H1 (cell line): ENCODE data around the gene CCDC137. TPM values are rescaled to one million over a fixed set of nuclear protein-coding genes. Genes with fewer than 3 reads are reported as not detected.

Experiments
- CTCF ChIA-PET: fragments of 300-600 bp; sonication (Branson Sonifier 250); formaldehyde crosslinking; loops from one replicate; lab custom pipeline; 2021; ENCODE audit not compliant: partially characterized antibody; lab: Charles Lee
- POLR2A ChIA-PET: fragments of 300-600 bp; sonication (Branson Sonifier 250); formaldehyde crosslinking; loops from one replicate; lab custom pipeline; 2021; ENCODE audit warnings: inconsistent platforms; ENCODE audit not compliant: partially characterized antibody; lab: Charles Lee
- DNase-seq, 2 experiments: peaks; one replicate each; pipeline versions ENCODE4 v3.0.0 to v3.0.0-alpha.2; 2010 to 2022; ENCODE audit warnings: low spot score in 2 of 2, low read depth in 1 of 2, mixed read lengths in 1 of 2
- FAIRE-seq: peaks from 2 replicates; lab custom pipeline; 2011; peaks lifted over from hg19 to GRCh38; lab: Jason Lieb, UNC
- H2AFZ ChIP-seq: 2 replicates; pipeline ENCODE4 v1.8.1; 2012; ENCODE audit warnings: low read length, inconsistent platforms
- H2AK5ac ChIP-seq: 2 replicates; pipeline ENCODE4 v1.6.1; 2013; ENCODE audit warnings: low read depth, low read length
- H2BK120ac ChIP-seq: replicated peaks from 2 replicates; pipeline ENCODE3; 2013; ENCODE audit warnings: low read depth, low read length, inconsistent platforms
- H2BK12ac ChIP-seq: 2 replicates; pipeline ENCODE4 v1.6.1; 2013; ENCODE audit warnings: low read depth, low read length
- H2BK15ac ChIP-seq: 2 replicates; pipeline ENCODE4 v1.6.1; 2013; ENCODE audit warnings: low read length
- H2BK20ac ChIP-seq: 2 replicates; pipeline ENCODE4 v1.6.1; 2013; ENCODE audit warnings: low read length
- H2BK5ac ChIP-seq: 2 replicates; pipeline ENCODE4 v1.6.1; 2013; ENCODE audit warnings: low read depth, low read length
- H3K14ac ChIP-seq: 2 replicates; pipeline ENCODE4 v1.6.1; 2013; ENCODE audit warnings: inconsistent platforms; ENCODE audit not compliant: insufficient read length
- H3K18ac ChIP-seq: 2 replicates; pipeline ENCODE4 v1.6.1; 2013; ENCODE audit warnings: low read length; ENCODE audit errors: extremely low read depth
- H3K23ac ChIP-seq: 2 replicates; pipeline ENCODE4 v1.6.1; 2013; ENCODE audit warnings: inconsistent platforms; ENCODE audit not compliant: insufficient read length
- H3K23me2 ChIP-seq: 2 replicates; pipeline ENCODE4 v1.6.1; 2013; ENCODE audit warnings: low read depth, low read length
- H3K27ac ChIP-seq: 2 replicates; pipeline ENCODE4 v1.6.1; 2011; ENCODE audit warnings: low read depth, low read length, inconsistent platforms
- H3K27me3 ChIP-seq, 4 experiments: replicated peaks in 1 of 4; 1 replicate in 1 of 4; 2 replicates in 3 of 4; pipeline versions ENCODE4 v1.6.1 to v1.8.1; 2011 to 2013; ENCODE audit warnings: low read length in 3 of 4, mild to moderate bottlenecking in 3 of 4, inconsistent platforms in 2 of 4, mixed read lengths in 2 of 4, moderate library complexity in 1 of 4; ENCODE audit not compliant: control insufficient read depth in 3 of 4, insufficient read depth in 3 of 4; ENCODE audit errors: extremely low read depth in 1 of 4
- H3K36me3 ChIP-seq, 4 experiments: 2 replicates each; pipeline versions ENCODE4 v1.6.1 to v1.8.1; 2011 to 2013; ENCODE audit warnings: mild to moderate bottlenecking in 4 of 4, low read length in 3 of 4, moderate library complexity in 2 of 4, control low read depth in 1 of 4, inconsistent platforms in 1 of 4; ENCODE audit not compliant: insufficient read depth in 4 of 4, control insufficient read depth in 2 of 4
- H3K4ac ChIP-seq: replicated peaks from 2 replicates; pipeline ENCODE3; 2013; ENCODE audit warnings: low read length, low read depth, mixed read lengths, inconsistent platforms; ENCODE audit not compliant: insufficient read length
- H3K4me1 ChIP-seq, 4 experiments: replicated peaks in 1 of 4; 1 replicate in 1 of 4; 2 replicates in 3 of 4; pipeline versions ENCODE4 v1.6.1 to v1.8.1; 2011 to 2013; ENCODE audit warnings: low read length in 3 of 4, inconsistent platforms in 2 of 4, mixed read lengths in 1 of 4; ENCODE audit not compliant: insufficient read depth in 4 of 4, control insufficient read depth in 3 of 4
- H3K4me2 ChIP-seq, 2 experiments: 2 replicates each; pipeline versions ENCODE4 v1.6.1 to v1.8.1; 2011 to 2013; ENCODE audit warnings: low read depth in 2 of 2, low read length in 2 of 2, control low read depth in 1 of 2, inconsistent platforms in 1 of 2, mild to moderate bottlenecking in 1 of 2; ENCODE audit not compliant: insufficient read depth in 1 of 2
- H3K4me3 ChIP-seq, 4 experiments: fragments of 200-600, 300-600 bp in 1 of 4; sonication (generic), shearing (Covaris generic), sonication (Bioruptor Twin) in 1 of 4; 2 replicates each; pipeline versions ENCODE4 v1.5.1 to v1.8.1; 2011 to 2016; ENCODE audit warnings: low read length in 4 of 4, low read depth in 3 of 4, control low read depth in 2 of 4, inconsistent platforms in 2 of 4, mild to moderate bottlenecking in 2 of 4, mixed read lengths in 1 of 4, moderate library complexity in 1 of 4; ENCODE audit not compliant: insufficient read depth in 2 of 4; ENCODE audit errors: extremely low read depth in 1 of 4
- H3K56ac ChIP-seq: replicated peaks from 2 replicates; pipeline ENCODE3; 2013; ENCODE audit warnings: low read depth, mild to moderate bottlenecking, mixed read lengths, low read length, inconsistent platforms; ENCODE audit not compliant: insufficient read length
- H3K79me1 ChIP-seq: 2 replicates; pipeline ENCODE4 v1.6.1; 2013; ENCODE audit warnings: low read depth, low read length, control low read depth
- H3K79me2 ChIP-seq, 2 experiments: 2 replicates each; pipeline versions ENCODE4 v1.6.1 to v1.8.1; 2012 to 2013; ENCODE audit warnings: low read length in 2 of 2, mild to moderate bottlenecking in 2 of 2, inconsistent platforms in 1 of 2; ENCODE audit not compliant: insufficient read depth in 2 of 2, control insufficient read depth in 1 of 2
- H3K9ac ChIP-seq, 4 experiments: replicated peaks in 1 of 4; 1 replicate in 1 of 4; 2 replicates in 3 of 4; pipeline versions ENCODE4 v1.6.1 to v1.8.1; 2011 to 2013; ENCODE audit warnings: low read depth in 3 of 4, low read length in 3 of 4, control low read depth in 2 of 4, mild to moderate bottlenecking in 2 of 4, moderate library complexity in 2 of 4, inconsistent platforms in 1 of 4; ENCODE audit errors: extremely low read depth in 1 of 4
- H3K9me3 ChIP-seq, 2 experiments: 2 replicates each; pipeline versions ENCODE4 v1.6.1 to v1.8.1; 2012 to 2013; ENCODE audit warnings: mild to moderate bottlenecking in 2 of 2, moderate library complexity in 2 of 2, control low read depth in 1 of 2, inconsistent platforms in 1 of 2, low read depth in 1 of 2, low read length in 1 of 2, mixed read lengths in 1 of 2; ENCODE audit not compliant: insufficient read depth in 2 of 2
- H4K20me1 ChIP-seq, 2 experiments: replicated peaks in 1 of 2; 2 replicates each; pipeline versions ENCODE3 to v1.8.1; 2011 to 2013; ENCODE audit warnings: inconsistent platforms in 2 of 2, low read length in 2 of 2, mild to moderate bottlenecking in 1 of 2; ENCODE audit not compliant: insufficient read depth in 2 of 2, control insufficient read depth in 1 of 2
- H4K5ac ChIP-seq: 2 replicates; pipeline ENCODE4 v1.6.1; 2013; ENCODE audit warnings: low read length, low read depth, mixed read lengths, inconsistent platforms; ENCODE audit not compliant: insufficient read length
- H4K8ac ChIP-seq: 2 replicates; pipeline ENCODE4 v1.8.0; 2013; ENCODE audit warnings: mild to moderate bottlenecking, moderate library complexity, low read length, inconsistent platforms; ENCODE audit not compliant: insufficient read depth; ENCODE audit errors: extremely low read depth
- H4K91ac ChIP-seq: replicated peaks from 2 replicates; pipeline ENCODE3; 2013; ENCODE audit warnings: low read length, mixed read lengths, inconsistent platforms; ENCODE audit not compliant: insufficient read length
- ASH2L ChIP-seq: fragments of 200-600, 300-600 bp; sonication (generic); IDR thresholded peaks from one replicate; pipeline ENCODE4 v1.7.1; 2017; ENCODE audit warnings: low read length
- ATF2 ChIP-seq: IDR thresholded peaks from 2 replicates; pipeline ENCODE4 v1.6.1; 2012; ENCODE audit warnings: low read length, inconsistent platforms
- BRCA1 ChIP-seq: IDR thresholded peaks from 2 replicates; pipeline ENCODE4 v1.6.1; 2012; ENCODE audit warnings: low read depth, low read length, improper control_type of control experiment
- EZH2 ChIP-seq: fragments of 200-600 bp; sonication (generic); IDR thresholded peaks from 2 replicates; pipeline ENCODE4 v1.7.1; 2012; ENCODE audit warnings: low read depth, mild to moderate bottlenecking, moderate library complexity, low read length, inconsistent platforms; ENCODE audit not compliant: severe bottlenecking
- GABPA ChIP-seq: IDR thresholded peaks from 2 replicates; pipeline ENCODE4 v1.6.1; 2011; ENCODE audit warnings: mild to moderate bottlenecking, low read length, moderate library complexity, borderline replicate concordance; ENCODE audit not compliant: insufficient read depth
- KDM1A ChIP-seq: fragments of 200-600, 300-600 bp; sonication (generic); IDR thresholded peaks from 2 replicates; pipeline ENCODE4 v1.7.1; 2016; ENCODE audit warnings: mild to moderate bottlenecking, low read length, borderline replicate concordance
- NRF1 ChIP-seq: IDR thresholded peaks from 2 replicates; pipeline ENCODE4 v1.6.1; 2011; ENCODE audit warnings: mild to moderate bottlenecking, low read depth, low read length, improper control_type of control experiment
- POLR2AphosphoS5 ChIP-seq: IDR thresholded peaks from 2 replicates; pipeline ENCODE4 v1.6.1; 2011; ENCODE audit warnings: low read depth, low read length
- RFX5 ChIP-seq: IDR thresholded peaks from 2 replicates; pipeline ENCODE4 v1.6.1; 2011; ENCODE audit warnings: low read depth, low read length, improper control_type of control experiment, borderline replicate concordance
- SIRT6 ChIP-seq: IDR thresholded peaks from one replicate; pipeline ENCODE4 v1.7.1; 2012; ENCODE audit warnings: low read length, inconsistent platforms
- SUZ12 ChIP-seq: fragments of 200-600 bp; sonication (generic); IDR thresholded peaks from 2 replicates; pipeline ENCODE4 v1.6.1; 2012; ENCODE audit warnings: mild to moderate bottlenecking, inconsistent platforms, low read length, moderate library complexity, mixed read lengths
- TCF12 ChIP-seq: IDR thresholded peaks from 2 replicates; pipeline ENCODE4 v1.6.1; 2011; ENCODE audit warnings: low read depth, mild to moderate bottlenecking, low read length
- ZNF274 ChIP-seq: IDR thresholded peaks from 2 replicates; pipeline ENCODE4 v1.7.0; 2012; ENCODE audit warnings: low read length, borderline replicate concordance; ENCODE audit errors: extremely low read depth
- WGBS, 2 experiments: shearing (Covaris generic) in 1 of 2; methylation state at CpG; one replicate each; pipeline versions ENCODE4 v1.1.6 to v1.1.7; 2013 to 2015; ENCODE audit warnings: low lambda C conversion rate in 2 of 2, mixed read lengths in 2 of 2, inconsistent platforms in 1 of 2, low coverage in 1 of 2, missing lambda C conversion rate in 1 of 2; ENCODE audit not compliant: insufficient replicate concordance in 2 of 2, insufficient coverage in 1 of 2, insufficient read length in 1 of 2; ENCODE audit errors: extremely low coverage in 1 of 2, missing lambda C conversion rate in 1 of 2; 5-methylcytosine and 5-hydroxymethylcytosine counted together
- polyA plus RNA-seq, 7 experiments: library from polyadenylated mRNA; depleted of rRNA in 3 of 7; stranded (reverse) in 5 of 7; unstranded in 2 of 7; fragments of >200 nt in 5 of 7; fragments of 200-250 nt in 2 of 7; gene quantifications; 1 replicate in 5 of 7; 2 replicates in 1 of 7; 4 replicates in 1 of 7; pipeline versions ENCODE4 v1.2.1 to v1.2.3, GENCODE V29; 2011 to 2013; ENCODE audit warnings: missing spikeins in 2 of 7, mixed read lengths in 2 of 7
- total RNA-seq: library from RNA; stranded (reverse); fragmentation: NEBNext Ultra II Directional; extraction: Animal tissue kit (Norgen Biotek cat#: 25700); gene quantifications from 2 replicates; pipeline ENCODE4 v1.2.1, GENCODE V29; 2021

Gene CCDC137
- total and polyA plus RNA-seq, 2 of the 8 experiments (the other 6 are each of a cell fraction or from before 2014, with no cell fraction given): 17.6 to 38.6 TPM

GRCh38 chr17:81690549-81690948, 24.0 kb downstream of the CCDC137 start:
- no peak overlapping the region for H2BK120ac ChIP-seq
- H3K9ac ChIP-seq: no peak overlapping the region
- no peaks in the 10 kb centered on the region for H3K4me1 ChIP-seq
- ChIA-PET CTCF (interaction anchor here (0.7 to 1.4 kb wide), 3 partner anchors 15 to 514 kb away, joined by 3 to 4 read pairs (median 3); no protein-coding TSS in a partner anchor), POLR2A (interaction anchor here (0.6 to 28.4 kb wide), 5 partner anchors 8 to 48 kb away, joined by 3 to 436 read pairs (median 5); partner anchors contain the start of genes ARL16, HGS, MRPL12 and SLC25A10)
- no peak overlapping the region for H4K8ac ChIP-seq
- no peak overlapping the region for H4K5ac ChIP-seq
- no peak overlapping the region for H3K14ac ChIP-seq
- DNase-seq (no peak), FAIRE-seq (no peak)
- H3K9me3 ChIP-seq: no peaks in the 10 kb centered on the region
- 97% methylated on average over 12 of the region's 17 CpGs; no CpG with 5 or more reads in 1 of the 2 experiments for WGBS, 2 experiments
- H3K23me2 ChIP-seq: no peaks in the 10 kb centered on the region
- H3K27ac ChIP-seq: no peak overlapping the region
- no peak overlapping the region for H2BK20ac ChIP-seq
- H3K4me2 ChIP-seq: no peak overlapping the region
- H2AFZ ChIP-seq: no peak overlapping the region
- H2AK5ac ChIP-seq: no peak overlapping the region
- H4K91ac ChIP-seq: no peak overlapping the region
- peaks cover 4 to 59% (median 31%) of the 10 kb centered on the region in 4 experiments; a peak in 6 of 8 replicates for H3K36me3 ChIP-seq
- peaks cover 0 to 7% of the 10 kb centered on the region in 2 experiments; a peak in 1 of 4 replicates for H3K79me2 ChIP-seq
- H2BK12ac ChIP-seq: no peak overlapping the region
- H3K23ac ChIP-seq: no peak overlapping the region
- H2BK15ac ChIP-seq: no peak overlapping the region
- H3K27me3 ChIP-seq: no peaks in the 10 kb centered on the region
- H3K4me3 ChIP-seq: no peak overlapping the region
- H3K18ac ChIP-seq: no peak overlapping the region
- no peak overlapping the region for H3K56ac ChIP-seq
- no peak overlapping the region for H3K4ac ChIP-seq
- peaks cover under 1 to 23% of the 10 kb centered on the region in 2 experiments for H4K20me1 ChIP-seq
- H3K79me1 ChIP-seq: peaks cover 4% of the 10 kb centered on the region
- H2BK5ac ChIP-seq: no peak overlapping the region
- TF ChIP-seq POLR2AphosphoS5: no peak
- no peak for TF ChIP-seq GABPA
- no peak for TF ChIP-seq SUZ12
- no peak for TF ChIP-seq RFX5
- no peak for TF ChIP-seq TCF12
- no peak for TF ChIP-seq KDM1A
- TF ChIP-seq ATF2: no peak
- TF ChIP-seq SIRT6: no peak
- no peak for TF ChIP-seq BRCA1
- no peak for TF ChIP-seq ASH2L
- TF ChIP-seq EZH2: no peak
- no peak for TF ChIP-seq ZNF274
- TF ChIP-seq NRF1: no peak
